NB4 (cell line): ENCODE results near the gene GP2.

Source experiments
- DNase-seq: peaks from one replicate; pipeline ENCODE4 v3.0.0; 2010; ENCODE audit warnings: low read depth
- H3K4me3 ChIP-seq: one replicate; pipeline ENCODE4 v1.5.1; 2011; ENCODE audit warnings: mild to moderate bottlenecking, low read depth, low read length, moderate library complexity
- MYC ChIP-seq: IDR thresholded peaks from 2 replicates; pipeline ENCODE4 v1.6.1; 2011; ENCODE audit warnings: low read depth, low read length
- POLR2A ChIP-seq: IDR thresholded peaks from 2 replicates; pipeline ENCODE4 v1.6.1; 2011; ENCODE audit warnings: mild to moderate bottlenecking; ENCODE audit not compliant: insufficient read length; ENCODE audit errors: extremely low read depth
- TF ChIP-seq, protein P1 (sequence below): IDR thresholded peaks from one replicate; pipeline ENCODE4 v1.5.1; 2012; ENCODE audit warnings: low read depth, low read length
- TF ChIP-seq, protein P2 (sequence below): IDR thresholded peaks from 2 replicates; pipeline ENCODE4 v1.6.1; 2011; ENCODE audit warnings: low read depth, low read length

The GP2 gene

DNA sequence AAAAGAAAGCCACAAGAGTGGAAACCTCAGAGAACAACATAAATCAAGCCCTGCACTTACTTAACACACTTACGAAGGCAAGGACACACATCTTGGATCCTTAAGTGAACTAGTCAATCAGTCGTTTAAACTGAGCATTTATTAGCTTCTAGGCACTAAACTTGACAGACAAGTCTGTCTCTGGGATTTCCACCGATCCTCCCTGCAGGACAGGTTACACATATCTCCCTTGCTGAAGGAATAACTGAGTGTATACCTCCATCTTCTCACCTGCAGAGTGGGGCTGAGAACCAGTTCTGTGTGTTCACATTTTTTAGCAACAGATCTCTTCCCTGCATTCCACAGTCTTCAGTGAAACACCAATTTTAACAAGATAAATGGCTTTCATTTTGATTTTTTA is 8.9 kb downstream of the GP2 start:
- TF ChIP-seq, protein P1, sequence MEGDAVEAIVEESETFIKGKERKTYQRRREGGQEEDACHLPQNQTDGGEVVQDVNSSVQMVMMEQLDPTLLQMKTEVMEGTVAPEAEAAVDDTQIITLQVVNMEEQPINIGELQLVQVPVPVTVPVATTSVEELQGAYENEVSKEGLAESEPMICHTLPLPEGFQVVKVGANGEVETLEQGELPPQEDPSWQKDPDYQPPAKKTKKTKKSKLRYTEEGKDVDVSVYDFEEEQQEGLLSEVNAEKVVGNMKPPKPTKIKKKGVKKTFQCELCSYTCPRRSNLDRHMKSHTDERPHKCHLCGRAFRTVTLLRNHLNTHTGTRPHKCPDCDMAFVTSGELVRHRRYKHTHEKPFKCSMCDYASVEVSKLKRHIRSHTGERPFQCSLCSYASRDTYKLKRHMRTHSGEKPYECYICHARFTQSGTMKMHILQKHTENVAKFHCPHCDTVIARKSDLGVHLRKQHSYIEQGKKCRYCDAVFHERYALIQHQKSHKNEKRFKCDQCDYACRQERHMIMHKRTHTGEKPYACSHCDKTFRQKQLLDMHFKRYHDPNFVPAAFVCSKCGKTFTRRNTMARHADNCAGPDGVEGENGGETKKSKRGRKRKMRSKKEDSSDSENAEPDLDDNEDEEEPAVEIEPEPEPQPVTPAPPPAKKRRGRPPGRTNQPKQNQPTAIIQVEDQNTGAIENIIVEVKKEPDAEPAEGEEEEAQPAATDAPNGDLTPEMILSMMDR = no peak
- no peak for TF ChIP-seq POLR2A
- TF ChIP-seq MYC = no peak
- DNase-seq = no peak
- H3K4me3 ChIP-seq = no peak overlapping the region

DNA sequence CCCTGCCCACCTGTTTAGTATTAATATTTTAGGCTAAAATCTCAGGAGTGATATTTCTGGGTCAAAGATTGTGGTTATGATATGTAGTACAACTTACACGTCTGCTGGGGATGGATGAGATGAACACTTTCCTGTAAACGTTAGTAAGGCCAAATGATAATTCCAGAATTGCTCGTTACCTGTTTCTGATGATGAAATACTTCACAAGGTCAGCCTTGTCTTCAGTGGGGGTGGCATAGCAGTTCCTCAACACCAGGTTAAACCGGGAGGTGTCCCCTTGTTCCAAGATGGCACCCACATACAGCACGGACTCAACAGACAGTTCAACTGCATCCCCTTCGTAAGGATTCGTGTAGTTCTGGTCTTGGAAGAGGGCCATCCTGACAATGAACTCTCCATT is 9.3 kb downstream of the GP2 start:
- TF ChIP-seq, protein P1 = no peak
- no peak for TF ChIP-seq MYC
- TF ChIP-seq POLR2A = no peak
- TF ChIP-seq, protein P2, sequence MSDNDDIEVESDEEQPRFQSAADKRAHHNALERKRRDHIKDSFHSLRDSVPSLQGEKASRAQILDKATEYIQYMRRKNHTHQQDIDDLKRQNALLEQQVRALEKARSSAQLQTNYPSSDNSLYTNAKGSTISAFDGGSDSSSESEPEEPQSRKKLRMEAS = no peak
- DNase-seq = no peak
- H3K4me3 ChIP-seq = no peak overlapping the region

DNA sequence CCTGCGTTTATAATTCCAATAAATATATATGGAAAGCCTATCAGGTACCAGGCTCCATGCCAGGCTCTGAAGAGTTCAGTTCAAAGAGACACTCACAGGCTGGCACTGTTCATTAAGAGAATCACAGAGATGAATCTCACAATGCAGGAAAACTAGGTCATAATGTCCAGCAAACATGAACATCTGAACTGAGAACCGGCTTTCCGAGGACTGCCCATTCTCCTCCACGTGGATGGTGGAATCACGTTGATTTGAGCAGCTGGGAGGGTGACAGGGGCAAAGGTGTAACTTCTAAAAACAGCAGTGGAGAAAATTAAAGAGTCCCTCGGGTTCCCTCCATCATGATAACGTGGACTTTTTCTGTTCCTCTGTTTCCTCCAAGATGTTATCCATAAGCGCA is 10.2 kb downstream of the GP2 start:
- no peak for DNase-seq

DNA sequence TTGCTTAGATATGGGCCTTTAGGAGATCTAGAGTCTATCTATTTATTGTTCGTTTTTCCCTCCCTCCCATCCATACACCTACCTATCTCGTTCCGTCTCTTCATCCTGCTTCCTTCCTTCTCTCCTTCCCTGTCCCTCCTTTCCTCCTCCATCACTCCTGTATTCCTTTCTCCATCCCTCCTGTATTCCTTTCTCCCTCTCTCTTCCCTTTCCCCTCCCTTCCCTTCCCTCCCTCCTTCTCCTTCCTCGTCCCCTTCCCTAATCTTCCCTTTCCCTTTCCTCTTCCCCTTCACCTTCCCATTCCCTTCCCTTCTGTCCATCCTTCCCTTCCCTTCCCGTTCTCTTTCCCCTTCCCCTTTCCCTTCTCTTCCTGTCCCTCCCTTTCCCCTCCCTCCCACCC is 10.6 kb downstream of the GP2 start:
- TF ChIP-seq, protein P2 = no peak
- TF ChIP-seq, protein P1 = no peak
- TF ChIP-seq MYC = no peak
- no peak for TF ChIP-seq POLR2A
- H3K4me3 ChIP-seq = no peak overlapping the region
- DNase-seq = no peak

More for the DNA sequence above, 10.2 kb downstream of the GP2 start:
- no peak for TF ChIP-seq MYC
- TF ChIP-seq, protein P2 = no peak
- TF ChIP-seq POLR2A = no peak
- TF ChIP-seq, protein P1 = no peak
- no peak overlapping the region for H3K4me3 ChIP-seq

DNA sequence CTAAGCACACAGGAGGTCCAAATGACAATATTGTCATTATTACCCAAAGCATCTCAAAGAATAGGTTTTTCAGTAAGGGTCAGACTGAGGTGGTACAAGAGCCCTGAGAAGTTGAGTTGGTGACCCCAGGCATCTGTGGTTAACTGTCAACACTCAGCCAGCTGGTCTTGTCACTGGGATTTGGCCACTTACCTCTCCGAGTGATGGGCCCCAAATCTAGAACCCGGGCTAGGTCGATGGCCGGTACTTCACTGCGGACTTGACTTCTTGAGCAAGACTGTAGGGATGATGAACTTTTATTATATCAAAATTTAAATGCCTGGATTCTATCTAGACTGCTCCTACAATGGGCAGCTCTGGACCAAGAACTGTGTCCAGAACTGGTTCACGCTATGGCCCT is 11.5 kb downstream of the GP2 start:
- TF ChIP-seq POLR2A (no peak), MYC (no peak)
- TF ChIP-seq, protein P1 = no peak
- TF ChIP-seq, protein P2 = no peak
- DNase-seq = no peak
- no peak overlapping the region for H3K4me3 ChIP-seq

DNA sequence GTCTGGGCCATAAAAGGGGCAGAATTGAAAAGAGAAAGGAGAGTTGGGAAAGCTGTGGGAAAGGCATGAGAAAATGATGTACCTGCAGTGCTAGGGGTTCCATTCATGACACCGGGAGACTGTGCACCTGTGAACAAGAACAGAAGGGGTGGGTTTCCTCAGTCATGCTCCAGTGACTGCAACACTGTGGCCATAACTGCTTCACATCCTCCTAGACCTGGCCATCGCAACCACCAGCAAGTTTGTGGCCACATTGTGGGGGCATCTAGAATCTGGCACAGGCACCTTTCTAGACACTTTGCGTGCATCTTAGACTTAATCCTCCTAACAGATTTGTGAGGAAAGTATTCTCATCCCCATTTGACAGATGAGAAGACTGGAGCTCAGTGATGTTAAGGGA is 12.7 kb downstream of the GP2 start:
- TF ChIP-seq, protein P1 = no peak
- H3K4me3 ChIP-seq = no peak overlapping the region
- no peak for DNase-seq
